ENCODE results near the gene MEIS2. TPM values are rescaled to one million over a fixed set of nuclear protein-coding genes. Genes with fewer than 3 reads are reported as not detected.

The MEIS2 gene
- total and polyA plus RNA-seq, 2 of the 13 experiments (the other 11 are each of a cell fraction or from before 2014, with no cell fraction given) = 10.7 to 12.4 TPM

DNA sequence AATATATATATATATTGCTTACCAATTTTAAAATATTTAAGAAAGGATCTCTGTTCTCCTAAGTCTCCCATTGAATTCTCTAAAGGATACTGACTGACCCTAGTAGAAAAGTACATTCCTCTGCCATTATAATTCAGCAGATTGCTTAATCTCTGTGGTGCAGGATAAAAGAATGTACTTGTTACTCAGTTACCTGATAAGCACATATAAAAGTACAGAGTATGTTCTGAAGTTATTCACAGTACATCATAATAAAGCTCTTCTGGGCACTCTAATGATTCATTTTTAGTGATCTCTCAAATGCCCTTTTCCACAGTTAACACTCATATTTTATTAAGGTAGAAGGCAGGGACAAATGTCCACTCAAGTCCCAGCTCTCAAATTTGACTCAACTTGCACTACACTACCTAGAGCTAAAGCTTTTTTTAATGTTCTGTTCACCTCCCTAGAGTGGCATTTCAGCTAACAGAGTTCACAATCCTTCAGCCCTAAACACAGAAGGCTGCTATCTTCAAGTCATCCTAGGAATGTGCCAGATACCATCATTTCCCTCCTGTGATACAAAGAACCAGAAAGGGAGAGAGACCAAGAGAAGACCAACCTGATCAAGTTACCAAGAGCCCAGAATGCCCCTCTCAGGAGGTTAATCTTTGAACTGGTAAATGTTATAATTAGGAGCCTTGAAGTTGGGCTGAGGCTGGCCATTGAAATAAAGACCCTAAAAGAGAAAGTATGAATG is 53.3 kb downstream of the MEIS2 start:
- Histone ChIP-seq H3K4me2 (ENCODE audit: low read depth, low read length) (no peak overlapping the region), H3K4me1 (ENCODE audit: insufficient read depth, low read length) (peaks cover 47% of the 10 kb centered on the region), H3K79me2 (ENCODE audit: insufficient read depth, low read length) (no peaks in the 10 kb centered on the region), H3K9ac (ENCODE audit: insufficient read depth, low read depth, low read length) (no peak overlapping the region), H4K20me1 (ENCODE audit: insufficient read depth, low read length) (no peaks in the 10 kb centered on the region), H3K4me3 (replicated peaks in 1 of 3; ENCODE audit: insufficient read depth in 1 of 3, low read depth in 2 of 3, low read length in 3 of 3) (no peak overlapping the region), H3K9me3 (ENCODE audit: low read length) (no peaks in the 10 kb centered on the region), H2AFZ (ENCODE audit: low read length) (no peak overlapping the region), H3K36me3 (replicated peaks in 1 of 2; ENCODE audit: control insufficient read depth in 1 of 2, insufficient read depth in 2 of 2, low read length in 2 of 2) (peaks cover 0 to 8% of the 10 kb centered on the region in 2 experiments; a peak in 2 of 5 replicates), H3K27me3 (ENCODE audit: control insufficient read depth in 1 of 2, insufficient read depth in 2 of 2, low read length in 2 of 2) (no peaks in the 10 kb centered on the region), H3K27ac (ENCODE audit: extremely low read length, insufficient read depth, low read length) (no peak overlapping the region)
- intact Hi-C loops (cut with micrococcal nuclease; ENCODE audit: unreplicated experiment) (loop anchor here (5.0 to 10.0 kb wide), 3 partner anchors 40 to 112 kb away; no protein-coding TSS in a partner anchor), in situ Hi-C loops (cut with HindIII; ENCODE audit: extremely low pct_ligation_motif_present, low pct_unique_long_range_greater_than_20kb) (loop anchor here (10.0 kb wide), 1 partner anchor 48 kb away; no protein-coding TSS in a partner anchor)
- FAIRE-seq (no peak), ATAC-seq (no peak), DNase-seq (ENCODE audit: low spot score) (peak; percentile 28)
- POLR2A ChIA-PET = no interaction called here
- CTCF ChIA-PET (ENCODE audit: low intra/inter-chr PET ratio, low total read pairs) = no interaction called here
- no peak for TF ChIP-seq ZNF329 (CRISPR knock-in tag; IDR thresholded peaks at IDR 0.05; ENCODE audit: low read depth)
- TF ChIP-seq, protein P1, sequence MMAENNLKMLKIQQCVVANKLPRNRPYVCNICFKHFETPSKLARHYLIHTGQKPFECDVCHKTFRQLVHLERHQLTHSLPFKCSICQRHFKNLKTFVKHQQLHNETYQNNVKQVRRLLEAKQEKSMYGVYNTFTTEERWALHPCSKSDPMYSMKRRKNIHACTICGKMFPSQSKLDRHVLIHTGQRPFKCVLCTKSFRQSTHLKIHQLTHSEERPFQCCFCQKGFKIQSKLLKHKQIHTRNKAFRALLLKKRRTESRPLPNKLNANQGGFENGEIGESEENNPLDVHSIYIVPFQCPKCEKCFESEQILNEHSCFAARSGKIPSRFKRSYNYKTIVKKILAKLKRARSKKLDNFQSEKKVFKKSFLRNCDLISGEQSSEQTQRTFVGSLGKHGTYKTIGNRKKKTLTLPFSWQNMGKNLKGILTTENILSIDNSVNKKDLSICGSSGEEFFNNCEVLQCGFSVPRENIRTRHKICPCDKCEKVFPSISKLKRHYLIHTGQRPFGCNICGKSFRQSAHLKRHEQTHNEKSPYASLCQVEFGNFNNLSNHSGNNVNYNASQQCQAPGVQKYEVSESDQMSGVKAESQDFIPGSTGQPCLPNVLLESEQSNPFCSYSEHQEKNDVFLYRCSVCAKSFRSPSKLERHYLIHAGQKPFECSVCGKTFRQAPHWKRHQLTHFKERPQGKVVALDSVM (CRISPR knock-in tag; IDR thresholded peaks at IDR 0.05) = no peak
- TF ChIP-seq PHB2 (IDR thresholded peaks at IDR 0.05; ENCODE audit: partially characterized antibody) = no peak
- no peak for TF ChIP-seq PHF5A (CRISPR knock-in tag; IDR thresholded peaks at IDR 0.05; ENCODE audit: low read depth, unreplicated experiment)
- TF ChIP-seq KLF11 (CRISPR knock-in tag; IDR thresholded peaks at IDR 0.05) = no peak
- no peak for TF ChIP-seq BRD4 (CRISPR knock-in tag; IDR thresholded peaks at IDR 0.05)
- no peak for TF ChIP-seq ZNF530 (CRISPR knock-in tag; IDR thresholded peaks at IDR 0.05; ENCODE audit: low read depth)
- TF ChIP-seq U2AF2 (IDR thresholded peaks at IDR 0.05; ENCODE audit: low read depth, low read length) = no peak
- TF ChIP-seq NFKB2 (CRISPR knock-in tag; IDR thresholded peaks at IDR 0.05; ENCODE audit: borderline replicate concordance) = no peak
- TF ChIP-seq SATB2 (CRISPR knock-in tag; IDR thresholded peaks at IDR 0.05) = no peak
- TF ChIP-seq, protein P2, sequence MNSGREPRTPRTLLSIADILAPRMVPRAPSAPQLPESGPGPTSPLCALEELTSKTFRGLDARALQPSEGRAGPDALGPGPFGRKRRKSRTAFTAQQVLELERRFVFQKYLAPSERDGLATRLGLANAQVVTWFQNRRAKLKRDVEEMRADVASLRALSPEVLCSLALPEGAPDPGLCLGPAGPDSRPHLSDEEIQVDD (CRISPR knock-in tag; IDR thresholded peaks at IDR 0.05; ENCODE audit: borderline replicate concordance) = no peak
- BruUV-seq (replicated peaks) = no TSS peak

Measured in HepG2 (cell line).